ENCODE results near the gene SFTPA1.

GRCh38 chr10:79588800-79589199, 21.9 kb upstream of the SFTPA1 start:
- no peak for TF ChIP-seq ZNF274 (IDR thresholded peaks at IDR 0.05; ENCODE audit: low read depth, low read length)
- no peak for TF ChIP-seq SUZ12 (IDR thresholded peaks at IDR 0.05; ENCODE audit: extremely low read depth, insufficient read depth, insufficient read length)
- no peak for TF ChIP-seq YY1 (IDR thresholded peaks at IDR 0.05; ENCODE audit: insufficient read depth, insufficient read length)
